HG02852 (cell line): ENCODE measurements around the gene KCNH1.
"Not testable (repeated sequence)": the region's sequence is repeated elsewhere in the genome, so short reads cannot be mapped to it uniquely, and the experiment has no call there.

Source experiments
- ATAC-seq: cut with Tn5 transposase; IDR thresholded peaks from one replicate; pipeline ENCODE4 v1.9.1; 2021; ENCODE audit warnings: mild to moderate bottlenecking, moderate library complexity; ENCODE audit not compliant: unreplicated experiment

The KCNH1 gene

DNA sequence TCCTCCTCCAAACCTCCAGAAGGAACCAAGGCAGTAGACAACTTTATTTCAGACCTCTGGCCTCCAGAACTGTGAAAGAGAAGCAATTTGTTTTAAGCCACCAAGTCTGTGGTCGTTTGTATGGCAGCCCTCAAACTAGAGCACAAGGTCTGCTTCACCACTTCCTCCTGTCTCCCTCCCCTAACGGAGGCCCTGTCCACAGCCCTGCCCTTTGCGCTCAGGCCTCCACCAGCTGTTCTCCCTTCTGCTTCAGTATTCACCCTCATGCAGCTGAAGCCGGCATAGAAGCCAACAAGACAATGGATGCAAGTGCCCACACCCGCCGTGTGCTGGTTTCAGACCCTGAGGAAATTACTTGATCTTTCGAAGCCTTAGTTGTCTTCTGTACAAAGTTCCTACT lies 441.2 kb downstream of the KCNH1 start:
- peak; percentile 40 for ATAC-seq

DNA sequence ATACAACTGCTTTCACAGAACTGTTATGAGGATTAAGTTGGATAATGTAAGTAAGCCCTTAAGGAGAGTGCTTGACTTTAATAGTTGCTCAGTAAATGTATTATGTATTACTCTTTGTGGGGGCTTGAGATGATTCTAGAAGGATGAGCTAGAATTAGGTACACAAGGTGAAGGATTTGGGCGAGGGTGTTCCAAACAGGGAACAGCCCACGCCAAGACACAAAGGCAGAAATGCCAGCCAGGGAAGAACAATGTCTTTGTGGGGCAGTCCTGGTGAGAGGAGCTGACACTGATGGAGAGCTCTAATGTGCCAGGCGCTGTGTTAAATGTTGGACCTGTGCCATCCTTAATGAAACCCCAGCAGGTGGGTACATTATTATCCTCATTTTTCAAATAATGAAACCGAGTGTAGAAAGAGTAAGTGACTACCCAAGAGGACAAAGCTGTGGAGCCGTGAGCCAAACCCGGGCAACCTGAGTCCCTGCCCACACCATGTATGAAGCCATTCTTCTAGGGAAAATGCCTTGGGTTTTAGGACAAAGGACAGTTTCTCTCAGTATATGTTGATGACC lies 442.8 kb downstream of the KCNH1 start:
- no peak for ATAC-seq

DNA sequence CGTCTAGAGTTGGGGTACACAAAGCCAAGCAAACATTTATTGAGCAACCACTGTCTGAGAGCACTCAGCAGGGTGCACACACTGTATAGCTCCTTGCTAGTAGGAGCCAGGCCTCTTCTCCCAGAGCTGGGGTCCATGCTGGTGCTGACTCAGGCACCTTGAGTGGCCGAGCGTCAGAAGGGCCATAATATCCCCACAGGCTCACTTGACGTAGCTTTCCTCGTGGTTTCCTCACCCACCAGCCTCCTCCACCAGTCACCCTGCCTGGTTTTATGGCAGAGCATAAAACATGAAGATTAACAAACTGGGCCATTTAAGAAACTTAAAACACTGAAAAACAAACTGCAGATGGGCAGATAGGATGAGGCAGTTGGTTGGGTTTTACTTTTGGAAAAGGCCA lies 443.7 kb downstream of the KCNH1 start:
- ATAC-seq = no peak

- no peak for ATAC-seq
These were observed 444.1 kb downstream of the KCNH1 start for GRCh38 chr1:210689826-210690225.

DNA sequence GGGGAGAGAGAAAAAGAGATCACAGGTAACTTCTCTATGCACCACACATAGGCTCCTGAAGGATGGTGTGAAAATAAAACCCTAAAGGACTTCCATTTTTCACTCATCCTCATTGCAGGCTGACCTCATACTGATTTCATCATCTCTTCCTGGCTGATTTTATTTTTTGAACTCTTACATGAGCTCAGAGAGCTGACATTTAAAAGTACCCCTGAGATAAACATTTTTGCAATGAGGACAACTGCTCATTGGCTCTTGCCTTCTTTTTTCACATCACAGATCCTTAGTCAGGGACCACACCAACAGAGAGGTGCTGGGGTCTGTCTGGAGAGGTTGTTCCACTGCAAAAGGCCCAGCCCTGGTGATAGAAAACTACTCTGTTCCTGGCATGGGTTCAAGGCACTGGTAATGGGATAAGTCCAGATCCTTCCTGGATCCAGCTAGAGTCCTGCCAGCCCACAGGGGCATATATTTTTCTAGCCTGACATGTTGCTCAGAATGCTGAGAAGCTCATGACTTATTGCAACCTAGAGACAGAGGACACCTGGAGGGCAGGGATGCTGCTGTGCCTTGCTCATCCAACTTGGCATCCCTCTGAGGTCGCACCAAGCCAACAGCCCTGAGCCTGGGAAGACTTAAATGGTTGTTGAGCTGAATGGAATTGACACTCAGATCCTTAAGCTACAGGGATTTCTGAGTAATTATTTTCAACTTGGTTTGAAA lies 445.3 kb downstream of the KCNH1 start:
- no peak for ATAC-seq

- ATAC-seq = no peak
These were observed 446.2 kb downstream of the KCNH1 start for GRCh38 chr1:210687582-210688279.

DNA sequence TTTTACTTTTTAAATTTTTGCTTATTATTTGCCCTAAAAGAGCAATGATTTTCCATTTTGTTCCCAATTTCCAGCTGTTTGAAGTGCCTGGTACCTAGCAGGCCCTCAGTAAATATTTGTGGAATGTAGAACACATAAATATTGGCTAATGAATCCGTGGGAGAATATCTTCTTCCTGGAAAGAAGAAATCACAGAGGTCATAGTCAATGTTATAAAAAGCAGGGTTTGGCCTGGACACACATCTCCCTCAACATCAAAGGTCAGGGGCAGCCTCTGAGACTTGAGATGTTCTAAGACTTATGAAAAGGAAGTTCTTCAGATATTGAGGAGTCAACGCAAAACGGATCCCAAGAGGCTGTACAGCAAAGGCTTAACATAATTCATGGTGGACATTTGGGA lies 447.1 kb downstream of the KCNH1 start:
- no peak for ATAC-seq

GRCh38 chr1:210685295-210685650 lies 448.7 kb downstream of the KCNH1 start:
- ATAC-seq = no peak

GRCh38 chr1:210684466-210685294 lies 449.3 kb downstream of the KCNH1 start:
- peak; percentile 92 for ATAC-seq

DNA sequence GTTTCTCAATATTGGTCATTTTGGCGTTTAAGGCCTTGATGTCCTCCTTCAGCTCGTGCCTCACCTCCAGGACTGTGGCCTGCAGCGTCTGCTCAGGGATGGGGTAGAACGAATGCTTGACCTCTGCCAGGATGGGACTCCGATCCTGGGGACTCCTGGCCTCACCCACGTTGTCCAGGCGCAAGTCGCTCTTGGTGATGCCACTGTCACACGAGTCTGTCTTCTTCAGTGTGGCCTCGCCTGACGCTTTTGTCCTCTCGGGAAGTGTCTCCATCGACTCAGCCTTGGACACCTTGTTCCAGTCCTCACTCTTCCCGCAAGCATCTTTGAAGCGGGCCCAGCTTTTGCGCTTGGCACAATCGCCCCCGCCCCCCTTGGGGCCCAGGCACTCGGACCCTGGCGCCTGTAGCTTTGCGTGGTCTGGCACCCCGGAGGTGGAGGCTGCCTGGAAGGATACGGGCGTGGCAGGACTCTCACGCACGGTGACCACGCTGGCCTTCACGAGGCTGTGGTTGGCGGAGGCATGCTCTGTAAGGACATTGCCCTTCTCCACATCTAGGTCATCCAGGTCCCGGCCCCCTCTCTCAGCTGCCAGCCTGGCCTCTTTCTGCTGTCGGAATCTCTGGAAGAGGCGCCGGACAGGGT lies 450.4 kb downstream of the KCNH1 start:
- ATAC-seq = no peak

DNA sequence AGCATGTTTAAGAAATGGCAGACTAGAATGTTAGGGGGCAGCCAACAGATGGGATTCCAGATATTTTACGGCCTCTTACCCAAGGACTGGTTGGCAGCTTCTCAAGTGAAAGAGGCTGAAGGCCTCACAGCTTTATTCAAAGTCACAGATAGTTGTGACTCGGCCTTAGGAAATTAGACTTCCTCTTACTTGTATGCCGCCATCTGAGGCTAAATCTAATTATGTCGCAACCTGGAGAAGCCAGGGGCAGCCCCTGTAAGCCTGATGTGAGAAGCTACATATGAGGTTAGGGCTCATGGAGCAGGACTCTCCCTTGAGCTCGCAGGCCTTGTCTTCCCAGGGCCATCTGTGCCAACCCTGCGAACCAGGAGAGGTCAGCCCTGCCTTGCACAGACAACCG lies 452.8 kb downstream of the KCNH1 start:
- no peak for ATAC-seq

DNA sequence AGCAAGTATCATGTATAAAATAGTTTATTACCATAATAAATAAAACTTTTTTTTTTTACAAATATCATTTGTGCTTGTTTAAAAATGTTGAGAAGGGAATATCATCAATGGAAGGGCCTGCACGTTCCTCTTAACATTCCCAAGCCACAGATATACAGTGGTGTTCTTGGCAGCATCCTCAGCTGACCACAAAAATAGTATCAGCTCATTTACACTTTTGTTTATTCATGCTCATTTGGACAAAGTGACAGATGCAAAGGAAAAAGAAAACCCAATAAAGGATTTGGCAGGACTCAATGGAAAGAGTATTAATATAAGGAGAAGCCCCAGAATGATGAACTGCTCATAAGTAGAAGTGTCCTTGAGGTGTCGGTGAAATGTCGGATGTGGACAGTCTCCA lies 455.6 kb downstream of the KCNH1 start:
- no peak for ATAC-seq

DNA sequence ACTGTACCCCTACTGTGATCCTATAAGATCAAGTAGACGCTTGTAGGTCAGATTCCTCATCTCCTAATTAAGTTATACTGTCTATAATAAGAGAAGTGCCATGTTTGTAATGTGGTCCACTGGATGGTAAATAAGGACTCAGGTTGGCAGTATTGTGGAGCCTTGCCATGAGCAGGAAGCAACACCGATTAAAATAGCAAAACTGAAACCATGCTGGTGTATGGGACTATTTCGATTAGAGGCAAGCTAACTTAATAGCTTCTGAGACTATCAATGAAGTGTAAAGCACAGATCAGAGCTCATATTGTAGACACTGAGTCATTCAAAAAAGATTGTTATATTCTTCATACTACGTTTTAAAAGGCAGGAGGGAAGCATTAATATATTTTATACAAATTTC lies 456.4 kb downstream of the KCNH1 start:
- no peak for ATAC-seq

DNA sequence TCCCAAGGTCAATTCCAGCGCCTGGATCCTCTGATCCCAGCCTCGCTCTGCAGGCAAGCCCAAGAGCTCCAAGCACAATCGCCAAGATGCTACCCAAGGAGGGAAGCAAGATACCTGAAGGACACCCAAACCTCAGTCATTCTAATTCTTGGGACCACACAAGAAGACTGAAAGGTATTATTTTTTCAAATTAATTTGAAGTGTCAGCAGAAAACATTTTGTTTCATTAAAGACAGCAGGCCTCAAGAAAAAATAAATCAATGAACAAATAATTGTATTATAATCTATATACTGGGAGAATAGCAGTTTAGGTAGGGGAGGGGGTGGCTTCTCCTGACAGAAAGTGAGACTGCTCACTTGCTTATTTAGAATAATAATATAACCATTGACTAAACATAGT lies 457.4 kb downstream of the KCNH1 start:
- no peak for ATAC-seq

- ATAC-seq = no peak
These were observed 459.8 kb downstream of the KCNH1 start for GRCh38 chr1:210674151-210674550.

DNA sequence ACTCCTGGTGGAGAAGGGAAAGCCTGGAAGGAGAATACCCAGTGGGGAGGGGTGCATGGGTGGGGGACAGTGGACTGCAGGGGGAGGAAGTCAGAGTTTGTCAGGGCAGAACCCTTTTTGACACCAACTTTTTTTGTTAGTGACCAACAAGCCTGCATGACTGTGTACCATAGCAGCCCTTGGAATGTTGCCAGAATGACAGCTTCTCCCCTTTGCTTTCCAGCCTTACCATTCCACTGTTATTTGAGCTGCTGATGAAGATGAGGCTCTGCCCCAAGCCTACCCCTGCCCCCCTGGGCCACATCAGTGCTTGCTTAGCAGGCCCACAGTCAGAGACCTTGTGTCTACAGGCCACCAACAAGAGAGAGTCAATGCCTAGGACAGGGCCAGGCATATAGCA lies 464.0 kb downstream of the KCNH1 start:
- no peak for ATAC-seq

DNA sequence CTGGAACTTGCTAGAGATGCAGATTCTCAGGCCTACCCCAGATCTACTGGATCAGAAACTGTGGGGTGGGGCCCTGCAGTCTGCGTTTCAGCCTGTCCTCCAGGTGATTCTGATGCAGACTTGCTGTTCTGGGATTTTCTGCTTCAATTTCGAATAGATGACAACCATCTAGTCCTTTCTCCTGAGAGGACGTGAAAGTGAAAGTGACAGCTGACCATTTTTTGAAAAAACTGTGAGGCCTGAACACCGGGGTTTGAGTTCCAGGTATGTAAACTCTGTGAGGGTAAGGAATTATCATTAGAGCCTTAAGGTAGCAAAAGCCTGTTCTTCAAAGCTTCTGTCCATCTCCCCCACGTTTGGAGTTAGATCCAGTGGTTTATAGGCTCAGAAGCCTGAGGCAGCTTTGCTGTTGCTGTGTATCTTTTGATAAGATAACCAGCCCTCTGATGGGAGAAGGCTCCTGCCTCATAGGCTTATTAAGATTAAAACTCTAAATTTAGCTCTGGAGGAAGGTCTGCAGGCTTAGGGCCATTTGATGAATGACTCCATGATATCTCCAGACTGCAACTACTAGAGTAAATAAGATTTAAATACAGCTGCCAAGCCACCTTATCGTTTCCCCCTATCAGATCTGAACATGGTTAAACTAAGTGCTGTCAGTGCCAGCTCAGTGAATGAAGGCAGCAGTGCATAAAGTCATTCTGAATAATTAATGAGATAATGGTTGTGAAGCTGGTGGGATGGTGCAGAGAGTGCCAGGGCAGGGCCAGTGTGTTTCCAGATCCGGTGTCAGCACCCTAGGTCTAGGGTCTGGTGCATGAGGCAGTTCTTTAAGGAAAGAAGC lies 470.0 kb downstream of the KCNH1 start:
- no peak for ATAC-seq

DNA sequence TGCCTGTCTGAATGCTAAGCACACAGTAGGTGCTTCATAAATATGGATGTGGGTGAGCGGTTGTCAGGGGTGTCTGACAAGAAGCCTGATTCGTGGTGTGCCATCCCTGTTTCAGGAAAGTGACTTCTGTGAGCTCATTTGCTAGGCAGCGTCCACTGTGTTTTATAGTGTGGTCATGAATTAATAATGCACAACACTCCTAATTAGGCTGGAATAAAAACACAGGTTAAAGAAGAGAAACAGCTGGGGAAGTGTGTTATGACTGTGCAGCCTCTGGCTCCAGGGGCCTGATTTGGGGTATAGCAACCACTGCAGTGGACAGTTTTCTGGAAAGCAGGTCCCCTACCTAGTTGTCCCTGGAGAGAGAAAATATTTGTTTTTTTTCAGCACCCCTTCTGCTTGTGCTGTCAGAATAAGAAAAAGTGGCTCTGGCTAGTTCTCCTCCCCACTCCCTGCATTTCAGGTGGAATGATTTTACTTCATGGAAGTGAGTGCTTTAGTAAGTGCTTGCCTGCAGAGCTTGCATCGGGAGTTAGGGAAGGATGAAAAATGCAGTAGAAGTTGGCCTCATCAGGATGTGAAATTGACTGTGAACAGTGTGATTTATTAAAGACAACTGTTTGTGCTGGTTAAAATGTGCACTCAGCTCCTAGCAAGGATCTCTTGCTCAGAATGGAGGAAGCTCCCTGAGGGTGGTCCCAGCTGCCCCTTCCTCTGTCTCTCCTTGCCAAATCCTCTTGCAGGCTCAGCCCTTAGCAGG lies 471.5 kb downstream of the KCNH1 start:
- no peak for ATAC-seq

DNA sequence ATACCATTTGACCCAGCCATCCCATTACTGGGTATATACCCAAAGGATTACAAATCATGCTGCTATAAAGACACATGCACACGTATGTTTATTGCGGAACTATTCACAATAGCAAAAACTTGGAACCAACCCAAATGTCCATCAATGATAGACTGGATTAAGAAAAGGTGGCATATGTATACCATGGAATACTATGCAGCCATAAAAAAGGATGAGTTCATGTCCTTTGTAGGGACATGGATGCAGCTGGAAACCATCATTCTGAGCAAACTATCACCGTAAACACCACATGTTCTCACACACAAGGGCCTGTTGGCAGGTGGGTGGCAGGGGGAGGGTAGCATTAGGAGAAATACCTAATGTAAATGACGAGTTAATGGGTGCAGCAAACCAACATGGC lies 472.4 kb downstream of the KCNH1 start:
- ATAC-seq = not testable (repeated sequence)
